ENCODE data around the gene GNAZ.

The GNAZ gene

GRCh38 chr22:23105919-23106318 is 35.6 kb downstream of the GNAZ start:
- H3K4me3 ChIP-seq (ENCODE audit: low read depth, low read length), result no peak overlapping the region
- no peak for TF ChIP-seq CTCF (IDR thresholded peaks at IDR 0.05; ENCODE audit: low read depth, low read length, missing control alignments)
- no peak for DNase-seq (ENCODE audit: low read depth)

GRCh38 chr22:23106344-23106743 is 36.0 kb downstream of the GNAZ start:
- H3K4me3 ChIP-seq (ENCODE audit: low read depth, low read length), result no peak overlapping the region
- no peak for DNase-seq (ENCODE audit: low read depth)
- no peak for TF ChIP-seq CTCF (IDR thresholded peaks at IDR 0.05; ENCODE audit: low read depth, low read length, missing control alignments)

- no peak overlapping the region for H3K4me3 ChIP-seq (ENCODE audit: low read depth, low read length)
- DNase-seq (ENCODE audit: low read depth), result no peak
- TF ChIP-seq CTCF (IDR thresholded peaks at IDR 0.05; ENCODE audit: low read depth, low read length, missing control alignments), result no peak
Measured at GRCh38 chr22:23106906-23107367, 36.6 kb downstream of the GNAZ start.

- DNase-seq (ENCODE audit: low read depth), result no peak
- TF ChIP-seq CTCF (IDR thresholded peaks at IDR 0.05; ENCODE audit: low read depth, low read length, missing control alignments), result no peak
Measured at GRCh38 chr22:23107487-23108248, 37.3 kb downstream of the GNAZ start.

GRCh38 chr22:23108249-23109078 is 38.1 kb downstream of the GNAZ start:
- no peak overlapping the region for H3K4me3 ChIP-seq (ENCODE audit: low read depth, low read length)
- no peak for DNase-seq (ENCODE audit: low read depth)
- TF ChIP-seq CTCF (IDR thresholded peaks at IDR 0.05; ENCODE audit: low read depth, low read length, missing control alignments), result no peak

More at GRCh38 chr22:23107487-23108248, 37.3 kb downstream of the GNAZ start:
- no peak overlapping the region for H3K4me3 ChIP-seq (ENCODE audit: low read depth, low read length)

- DNase-seq (ENCODE audit: low read depth), result no peak
- TF ChIP-seq CTCF (IDR thresholded peaks at IDR 0.05; ENCODE audit: low read depth, low read length, missing control alignments), result no peak
- H3K4me3 ChIP-seq (ENCODE audit: low read depth, low read length), result no peak overlapping the region
Measured at GRCh38 chr22:23109079-23109347, 38.7 kb downstream of the GNAZ start.

Measured in GM12864 (cell line).